Coronary artery (tissue), 2 donors: ENCODE data around the gene CRYL1.

Experiments
- DNase-seq: peaks from one replicate; pipeline ENCODE4 v3.0.0-alpha.2; 2017; ENCODE audit warnings: low spot score
- H3K27ac ChIP-seq, 2 donors: fragments of 200-600 bp; sonication (generic); one replicate each; pipeline ENCODE4 v1.5.1; 2016 to 2019
- H3K4me3 ChIP-seq: fragments of 200-600 bp; sonication (generic); 2 replicates; pipeline ENCODE4 v1.5.1; 2016; ENCODE audit warnings: mild to moderate bottlenecking, moderate library complexity
- CTCF ChIP-seq: fragments of 200-600 bp; sonication (generic); IDR thresholded peaks from one replicate; pipeline ENCODE4 v1.5.1; 2019; ENCODE audit warnings: antibody characterized with exemption

CRYL1 gene

GRCh38 chr13:20381401-20381800 is 144.3 kb downstream of the CRYL1 start:
- Histone ChIP-seq H3K27ac (no peak overlapping the region), H3K4me3 (no peak overlapping the region)
- no peak for DNase-seq
- TF ChIP-seq CTCF = no peak

GRCh38 chr13:20378721-20379120 is 146.9 kb downstream of the CRYL1 start:
- no peak for TF ChIP-seq CTCF
- Histone ChIP-seq H3K4me3 (no peak overlapping the region), H3K27ac (no peak overlapping the region)
- DNase-seq = peak; percentile 45

GRCh38 chr13:20377720-20378119 is 147.9 kb downstream of the CRYL1 start:
- H3K27ac ChIP-seq = no peak overlapping the region
- TF ChIP-seq CTCF = no peak
- DNase-seq = peak; percentile 60
- H3K4me3 ChIP-seq = no peak overlapping the region

- TF ChIP-seq CTCF = no peak
- no peak overlapping the region for H3K27ac ChIP-seq
- no peak for DNase-seq
- H3K4me3 ChIP-seq = no peak overlapping the region
These were observed 149.8 kb downstream of the CRYL1 start for GRCh38 chr13:20375871-20376270.

GRCh38 chr13:20373861-20374260 is 151.8 kb downstream of the CRYL1 start:
- no peak overlapping the region for H3K27ac ChIP-seq
- no peak for TF ChIP-seq CTCF
- no peak overlapping the region for H3K4me3 ChIP-seq
- no peak for DNase-seq

GRCh38 chr13:20371825-20372224 is 153.8 kb downstream of the CRYL1 start:
- H3K4me3 ChIP-seq = no peak overlapping the region
- no peak overlapping the region for H3K27ac ChIP-seq
- no peak for DNase-seq
- no peak for TF ChIP-seq CTCF

- DNase-seq = no peak
- no peak for TF ChIP-seq CTCF
- Histone ChIP-seq H3K4me3 (no peak overlapping the region), H3K27ac (no peak overlapping the region)
These were observed 154.7 kb downstream of the CRYL1 start for GRCh38 chr13:20370815-20371421.
